ENCODE measurements around the gene NDRG4.

Gene NDRG4

DNA sequence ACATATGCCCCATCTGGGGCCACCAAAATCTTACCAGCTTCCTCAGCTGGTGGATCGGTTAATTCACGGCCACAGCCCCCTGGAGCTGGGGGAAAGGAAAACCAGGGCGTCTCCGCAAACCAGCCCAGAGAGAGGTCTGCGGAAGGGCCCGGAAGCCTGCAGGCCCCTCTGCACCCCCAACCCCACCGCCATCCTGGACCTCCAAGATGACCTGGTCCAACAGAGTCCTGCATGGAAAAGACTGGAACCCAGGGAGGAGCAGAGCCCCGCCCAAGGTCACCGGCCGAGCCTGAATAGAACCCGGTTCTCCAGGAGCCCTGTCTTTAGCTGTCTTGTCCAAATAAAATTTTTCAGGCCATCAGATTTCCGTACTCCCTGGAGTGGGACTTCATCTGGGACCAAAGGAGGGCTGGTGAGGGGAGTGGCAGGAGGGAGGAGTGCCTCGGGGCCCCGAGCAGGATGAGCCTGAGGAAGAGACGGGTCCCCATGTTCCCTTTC is 37.4 kb upstream of the NDRG4 start:
- no peak overlapping the region for H3K4me3 ChIP-seq (ENCODE audit: low read length, poor library complexity, severe bottlenecking)
- TF ChIP-seq EZH2phosphoT487 (IDR thresholded peaks at IDR 0.05; ENCODE audit: borderline replicate concordance) = no peak
- TF ChIP-seq, protein P1, sequence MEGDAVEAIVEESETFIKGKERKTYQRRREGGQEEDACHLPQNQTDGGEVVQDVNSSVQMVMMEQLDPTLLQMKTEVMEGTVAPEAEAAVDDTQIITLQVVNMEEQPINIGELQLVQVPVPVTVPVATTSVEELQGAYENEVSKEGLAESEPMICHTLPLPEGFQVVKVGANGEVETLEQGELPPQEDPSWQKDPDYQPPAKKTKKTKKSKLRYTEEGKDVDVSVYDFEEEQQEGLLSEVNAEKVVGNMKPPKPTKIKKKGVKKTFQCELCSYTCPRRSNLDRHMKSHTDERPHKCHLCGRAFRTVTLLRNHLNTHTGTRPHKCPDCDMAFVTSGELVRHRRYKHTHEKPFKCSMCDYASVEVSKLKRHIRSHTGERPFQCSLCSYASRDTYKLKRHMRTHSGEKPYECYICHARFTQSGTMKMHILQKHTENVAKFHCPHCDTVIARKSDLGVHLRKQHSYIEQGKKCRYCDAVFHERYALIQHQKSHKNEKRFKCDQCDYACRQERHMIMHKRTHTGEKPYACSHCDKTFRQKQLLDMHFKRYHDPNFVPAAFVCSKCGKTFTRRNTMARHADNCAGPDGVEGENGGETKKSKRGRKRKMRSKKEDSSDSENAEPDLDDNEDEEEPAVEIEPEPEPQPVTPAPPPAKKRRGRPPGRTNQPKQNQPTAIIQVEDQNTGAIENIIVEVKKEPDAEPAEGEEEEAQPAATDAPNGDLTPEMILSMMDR (conservative IDR thresholded peaks at IDR 0.05; ENCODE audit: low read length) = no peak
- H3F3A ChIP-seq (ENCODE audit: low read depth) = no peaks in the 10 kb centered on the region
- H3K4me2 ChIP-seq (ENCODE audit: low read depth, low read length, poor library complexity, severe bottlenecking) = no peak overlapping the region
- no peaks in the 10 kb centered on the region for H3K27me3 ChIP-seq (ENCODE audit: insufficient read depth, low read length, poor library complexity, severe bottlenecking)
- H3K4me1 ChIP-seq (ENCODE audit: insufficient read depth, low read length, poor library complexity, severe bottlenecking) = no peaks in the 10 kb centered on the region
- H3K9me2 ChIP-seq (replicated peaks; ENCODE audit: low read depth, low read length) = no peaks in the 10 kb centered on the region
- no peaks in the 10 kb centered on the region for H4K20me1 ChIP-seq (ENCODE audit: insufficient read depth, low read length, poor library complexity, severe bottlenecking)
- H2AFZ ChIP-seq (ENCODE audit: low read length) = no peak overlapping the region
- H3K36me3 ChIP-seq (ENCODE audit: insufficient read depth, low read length) = no peaks in the 10 kb centered on the region
- no peaks in the 10 kb centered on the region for H3K79me2 ChIP-seq (ENCODE audit: insufficient read depth, low read length)
- H3K9ac ChIP-seq (ENCODE audit: low read depth, low read length, poor library complexity, severe bottlenecking) = no peak overlapping the region
- H3K9me3 ChIP-seq (ENCODE audit: insufficient read depth, low read depth, low read length) = no peaks in the 10 kb centered on the region

DNA sequence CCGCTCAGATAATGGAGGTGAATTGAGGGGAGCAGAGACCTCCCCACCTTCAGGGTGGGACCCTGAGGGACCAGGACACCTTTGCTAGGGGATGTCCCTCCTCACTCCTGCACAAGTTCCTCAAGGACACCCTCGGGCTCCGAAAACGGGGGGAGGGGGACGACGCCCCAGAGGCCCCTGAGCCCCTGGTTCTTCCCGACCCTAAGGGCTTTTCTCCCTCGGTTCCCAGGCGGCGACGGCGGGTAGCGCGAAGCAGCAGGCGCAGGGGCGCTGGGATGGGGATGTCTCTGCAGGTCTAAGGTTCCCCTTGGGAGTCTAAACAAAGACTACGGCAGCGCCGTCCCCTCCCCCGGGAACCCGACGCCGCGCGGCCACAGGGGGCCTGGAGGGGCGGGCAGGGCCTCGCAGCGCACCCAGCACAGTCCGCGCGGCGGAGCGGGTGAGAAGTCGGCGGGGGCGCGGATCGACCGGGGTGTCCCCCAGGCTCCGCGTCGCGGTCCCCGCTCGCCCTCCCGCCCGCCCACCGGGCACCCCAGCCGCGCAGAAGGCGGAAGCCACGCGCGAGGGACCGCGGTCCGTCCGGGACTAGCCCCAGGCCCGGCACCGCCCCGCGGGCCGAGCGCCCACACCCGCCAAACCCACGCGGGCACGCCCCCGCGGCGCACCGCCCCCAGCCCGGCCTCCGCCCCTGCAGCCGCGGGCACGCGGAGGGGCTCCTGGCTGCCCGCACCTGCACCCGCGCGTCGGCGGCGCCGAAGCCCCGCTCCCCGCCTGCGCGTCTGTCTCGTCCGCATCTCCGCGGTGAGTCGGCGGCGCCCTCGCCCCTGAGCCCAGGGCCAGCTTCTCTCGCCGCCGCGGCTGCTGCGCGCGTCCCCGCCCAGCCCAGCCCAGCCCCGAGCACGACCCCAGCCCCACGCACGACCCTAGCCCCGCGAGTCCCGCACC is 36.7 kb upstream of the NDRG4 start:
- H3K36me3 ChIP-seq (ENCODE audit: insufficient read depth, low read length) = no peaks in the 10 kb centered on the region
- H2AFZ ChIP-seq (ENCODE audit: low read length) = no peak overlapping the region
- H3K9me3 ChIP-seq (ENCODE audit: insufficient read depth, low read depth, low read length) = no peaks in the 10 kb centered on the region
- no peaks in the 10 kb centered on the region for H3K79me2 ChIP-seq (ENCODE audit: insufficient read depth, low read length)
- no peak overlapping the region for H3K4me2 ChIP-seq (ENCODE audit: low read depth, low read length, poor library complexity, severe bottlenecking)
- H3K9me2 ChIP-seq (replicated peaks; ENCODE audit: low read depth, low read length) = no peaks in the 10 kb centered on the region
- no peaks in the 10 kb centered on the region for H3F3A ChIP-seq (ENCODE audit: low read depth)
- H3K4me3 ChIP-seq (ENCODE audit: low read length, poor library complexity, severe bottlenecking) = no peak overlapping the region
- no peaks in the 10 kb centered on the region for H3K4me1 ChIP-seq (ENCODE audit: insufficient read depth, low read length, poor library complexity, severe bottlenecking)
- H3K27me3 ChIP-seq (ENCODE audit: insufficient read depth, low read length, poor library complexity, severe bottlenecking) = no peaks in the 10 kb centered on the region
- H3K9ac ChIP-seq (ENCODE audit: low read depth, low read length, poor library complexity, severe bottlenecking) = no peak overlapping the region
- TF ChIP-seq, protein P1 (conservative IDR thresholded peaks at IDR 0.05; ENCODE audit: low read length) = no peak
- TF ChIP-seq EZH2phosphoT487 (IDR thresholded peaks at IDR 0.05; ENCODE audit: borderline replicate concordance) = no peak
- no peaks in the 10 kb centered on the region for H4K20me1 ChIP-seq (ENCODE audit: insufficient read depth, low read length, poor library complexity, severe bottlenecking)

DNA sequence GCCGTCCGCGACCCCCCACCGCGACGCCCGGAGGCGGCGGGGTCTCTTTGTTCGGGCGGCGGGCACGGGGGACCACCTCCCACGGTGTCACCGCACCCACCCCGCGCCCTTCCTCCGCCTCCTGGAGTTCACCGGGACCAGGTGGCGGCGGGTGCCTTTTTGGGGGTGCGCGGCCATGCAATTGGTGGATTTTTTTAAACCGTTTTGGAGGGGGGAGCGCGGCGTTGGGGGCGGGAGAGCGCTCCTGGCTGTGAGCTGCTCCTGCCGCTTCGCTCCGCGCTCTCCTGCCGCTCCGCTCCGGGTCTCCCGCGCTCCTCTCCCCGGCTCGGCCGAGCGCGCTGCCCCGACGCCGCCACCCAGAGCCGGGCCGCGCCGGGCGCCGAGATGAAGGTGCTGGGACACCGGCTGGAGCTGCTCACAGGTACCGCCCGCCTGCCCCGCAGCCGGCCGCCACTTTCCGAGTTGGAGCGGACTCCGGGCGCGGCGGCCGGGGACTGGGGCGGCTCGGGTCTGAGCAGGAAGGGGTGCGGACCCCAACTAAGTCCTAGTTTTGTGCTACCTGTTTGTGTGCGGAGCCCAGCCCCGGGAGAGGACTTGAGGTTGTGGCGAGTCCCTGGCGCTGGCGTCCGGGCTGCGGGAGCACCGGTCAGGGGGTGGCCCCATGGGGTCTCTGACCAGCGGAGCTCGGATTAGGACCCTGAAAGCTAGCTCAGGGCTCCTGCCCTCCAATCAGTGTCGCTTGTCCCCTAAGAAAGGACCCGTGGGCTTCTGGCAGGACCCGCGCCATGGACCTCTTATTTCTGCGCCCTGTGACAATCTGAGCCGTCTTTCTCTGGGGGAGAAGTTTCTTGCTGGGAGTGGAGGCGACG is 35.7 kb upstream of the NDRG4 start:
- H3F3A ChIP-seq (ENCODE audit: low read depth) = no peaks in the 10 kb centered on the region
- H3K9ac ChIP-seq (ENCODE audit: low read depth, low read length, poor library complexity, severe bottlenecking) = no peak overlapping the region
- no peak overlapping the region for H3K4me2 ChIP-seq (ENCODE audit: low read depth, low read length, poor library complexity, severe bottlenecking)
- no peaks in the 10 kb centered on the region for H3K79me2 ChIP-seq (ENCODE audit: insufficient read depth, low read length)
- TF ChIP-seq, protein P1 (conservative IDR thresholded peaks at IDR 0.05; ENCODE audit: low read length) = no peak
- no peak for TF ChIP-seq EZH2phosphoT487 (IDR thresholded peaks at IDR 0.05; ENCODE audit: borderline replicate concordance)
- H3K27me3 ChIP-seq (ENCODE audit: insufficient read depth, low read length, poor library complexity, severe bottlenecking) = no peaks in the 10 kb centered on the region
- no peaks in the 10 kb centered on the region for H3K4me1 ChIP-seq (ENCODE audit: insufficient read depth, low read length, poor library complexity, severe bottlenecking)
- no peak overlapping the region for H3K4me3 ChIP-seq (ENCODE audit: low read length, poor library complexity, severe bottlenecking)
- H4K20me1 ChIP-seq (ENCODE audit: insufficient read depth, low read length, poor library complexity, severe bottlenecking) = no peaks in the 10 kb centered on the region
- no peak overlapping the region for H2AFZ ChIP-seq (ENCODE audit: low read length)
- H3K9me3 ChIP-seq (ENCODE audit: insufficient read depth, low read depth, low read length) = no peaks in the 10 kb centered on the region
- no peaks in the 10 kb centered on the region for H3K36me3 ChIP-seq (ENCODE audit: insufficient read depth, low read length)
- H3K9me2 ChIP-seq (replicated peaks; ENCODE audit: low read depth, low read length) = no peaks in the 10 kb centered on the region
